Measurements from ENCODE around the gene CPNE8. TPM values are rescaled to one million over a fixed set of nuclear protein-coding genes. Genes with fewer than 3 reads are reported as not detected.

The CPNE8 gene
- total RNA-seq, 2 experiments from 2014 or later: 2.4 to 3.9 TPM

DNA sequence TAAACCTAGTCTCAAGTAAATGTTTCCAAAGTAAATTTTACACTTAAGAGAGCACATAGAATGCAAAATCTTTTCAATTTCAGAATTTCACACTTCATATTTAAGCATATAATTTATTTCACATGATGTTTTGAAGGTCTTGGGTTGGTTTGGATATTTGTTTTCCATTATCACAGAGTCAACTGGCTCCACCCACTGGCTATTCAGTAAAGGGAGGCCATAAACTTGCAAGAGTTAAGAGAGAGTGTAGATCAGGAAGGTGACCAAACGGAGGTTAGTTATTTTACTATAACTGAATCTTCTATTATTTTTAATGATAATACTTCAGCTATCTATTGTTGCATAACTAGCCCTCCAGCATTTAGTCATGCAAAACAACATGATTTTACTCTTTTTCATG, 6.2 kb upstream of the CPNE8 start:
- CTCF ChIA-PET: interaction anchor here (1.4 kb wide), 1 partner anchor 9 kb away, joined by 4 read pairs; no protein-coding TSS in a partner anchor
- H3K9me3 Mint-ChIP-seq (ENCODE audit: low read depth): no peaks in the 10 kb centered on the region

DNA sequence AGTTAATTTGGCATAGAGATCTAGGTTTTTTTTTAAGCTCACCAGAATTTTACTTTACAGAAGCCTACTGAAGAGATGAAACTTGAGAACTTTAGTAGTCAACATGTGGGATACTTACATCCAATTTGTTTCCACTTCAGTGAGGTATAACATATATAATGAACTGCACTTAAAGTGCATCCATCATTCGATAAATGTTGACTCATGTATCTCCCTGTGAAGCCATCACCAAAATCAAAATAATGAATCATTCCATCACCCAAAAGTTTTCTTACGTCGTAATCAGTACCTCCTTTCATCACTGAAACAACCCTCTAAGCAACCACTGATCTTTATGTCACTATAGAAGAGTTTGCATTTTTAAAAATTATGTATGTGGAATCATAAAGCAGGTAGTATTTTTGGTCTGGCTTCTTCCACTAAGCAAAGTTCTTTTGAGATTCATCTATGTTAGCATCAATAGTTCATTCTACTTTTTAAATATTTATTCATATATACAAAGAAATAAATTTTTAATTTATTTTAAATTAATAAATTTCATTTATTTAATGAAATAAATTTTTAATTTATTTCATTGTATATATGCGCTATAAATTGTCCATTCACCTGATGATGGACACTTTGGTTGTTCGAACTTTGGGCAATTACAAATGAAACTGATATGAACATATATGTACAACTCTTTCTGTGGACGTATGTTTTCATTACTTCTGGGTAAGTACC, 2.0 kb upstream of the CPNE8 start:
- CTCF ChIA-PET: interaction anchor here (0.6 to 1.8 kb wide), 8 partner anchors 8 to 581 kb away, joined by 3 to 5 read pairs (median 4); no protein-coding TSS in a partner anchor
- Mint-ChIP-seq H3K27ac (no peak overlapping the region), H3K36me3 (no peaks in the 10 kb centered on the region), H3K4me3 (peak overlapping the region; percentile 77), H3K4me1 (peaks cover 21% of the 10 kb centered on the region), H3K27me3 (peaks cover 31% of the 10 kb centered on the region), H3K9me3 (ENCODE audit: low read depth) (no peaks in the 10 kb centered on the region)
- no peak for ATAC-seq
- DNase-seq: no peak

More for the DNA sequence above, 6.2 kb upstream of the CPNE8 start:
- ATAC-seq: no peak
- Mint-ChIP-seq H3K4me3 (no peak overlapping the region), H3K4me1 (peaks cover 6% of the 10 kb centered on the region), H3K27ac (no peak overlapping the region), H3K36me3 (no peaks in the 10 kb centered on the region), H3K27me3 (peaks cover 10% of the 10 kb centered on the region)
- no peak for DNase-seq

DNA sequence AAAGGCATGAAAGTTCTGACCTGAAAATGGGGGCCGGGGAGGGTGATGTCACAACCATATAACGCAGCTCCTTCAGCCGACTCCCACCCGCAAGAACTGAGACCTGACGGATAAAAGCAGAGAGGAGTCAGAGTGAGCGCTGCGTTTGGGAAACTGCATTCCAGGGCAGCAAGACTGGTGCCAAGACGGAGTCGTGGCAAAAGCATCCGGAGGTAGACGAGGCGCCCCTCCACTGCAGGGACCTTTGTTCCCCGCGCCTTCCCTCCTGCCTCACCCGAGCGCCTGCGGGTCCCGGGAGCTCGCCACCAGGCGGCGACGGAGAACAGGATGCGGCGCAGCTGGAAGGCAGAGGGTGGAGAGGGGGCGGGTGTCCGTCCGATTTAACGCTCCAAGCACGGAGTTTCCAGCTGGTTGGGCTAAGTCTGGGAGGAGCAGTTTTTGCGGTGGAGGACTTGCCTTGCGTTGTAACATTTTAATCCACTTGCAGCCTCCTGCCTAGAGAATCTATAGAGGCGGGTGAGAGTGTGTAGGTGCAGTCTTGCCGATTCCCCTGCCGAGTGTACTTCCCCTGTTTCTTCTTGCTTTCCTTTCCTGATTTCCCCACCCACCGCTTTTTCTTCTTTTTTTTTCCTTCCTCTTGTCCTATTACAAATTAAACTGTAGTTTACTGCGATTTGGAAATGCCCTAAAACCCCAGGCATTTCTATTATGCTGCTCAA, 1.2 kb upstream of the CPNE8 start:
- DNase-seq (peak; percentile 71), ATAC-seq (peak; percentile 75)
- Mint-ChIP-seq H3K9me3 (ENCODE audit: low read depth) (no peaks in the 10 kb centered on the region), H3K27me3 (peaks cover 31% of the 10 kb centered on the region), H3K4me3 (peak overlapping the region; percentile 77), H3K4me1 (peaks cover 21% of the 10 kb centered on the region), H3K27ac (peak overlapping the region; percentile 71), H3K36me3 (no peaks in the 10 kb centered on the region)
- CTCF ChIA-PET: interaction anchor here (0.6 to 1.8 kb wide), 8 partner anchors 9 to 581 kb away, joined by 3 to 5 read pairs (median 4); no protein-coding TSS in a partner anchor

DNA sequence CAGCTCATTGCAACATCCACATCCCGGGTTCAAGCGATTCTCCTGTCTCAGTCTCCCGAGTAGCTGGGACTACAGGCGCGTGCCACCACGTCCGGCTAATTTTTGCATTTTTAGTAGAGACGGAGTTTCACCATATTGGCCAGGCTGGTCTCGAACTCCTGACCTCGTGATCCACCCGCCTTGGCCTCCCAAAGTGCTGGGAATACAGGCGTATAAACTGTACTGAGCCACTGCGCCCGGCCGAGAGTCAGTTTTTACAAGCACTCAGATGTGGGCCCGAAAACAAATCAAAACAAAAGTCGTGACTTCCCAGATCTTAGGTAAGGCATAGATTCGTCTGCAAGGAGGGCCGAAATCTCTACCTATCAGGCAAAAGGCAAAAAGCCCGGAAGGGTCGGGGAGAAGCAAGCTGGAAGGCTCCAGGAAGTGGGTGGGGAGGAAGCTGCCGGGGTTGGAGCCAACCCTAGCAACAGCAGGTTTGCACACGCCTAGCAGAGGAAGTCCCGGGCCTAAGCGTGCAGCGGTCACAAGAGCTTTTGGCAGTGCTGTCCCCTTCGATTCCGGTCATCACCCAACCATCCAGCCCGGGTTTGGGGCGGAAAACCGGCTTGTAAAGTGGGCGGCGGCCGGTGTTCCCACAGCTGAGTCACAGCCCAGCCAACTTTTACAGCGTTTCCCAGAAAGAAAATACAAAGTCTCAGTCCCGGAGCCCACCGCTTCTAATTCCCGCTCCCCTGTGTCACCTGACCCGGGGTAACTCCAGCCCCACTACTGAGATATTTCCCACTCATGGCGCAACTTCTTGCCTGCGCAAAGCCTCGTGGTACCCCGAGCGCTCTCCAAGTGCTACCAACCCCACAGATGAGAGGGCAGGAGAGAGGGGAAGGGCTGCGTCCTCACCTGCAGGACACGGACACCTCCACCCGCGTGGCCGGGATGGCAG, 583 bp downstream of the CPNE8 start:
- Mint-ChIP-seq H3K4me1 (peaks cover 21% of the 10 kb centered on the region), H3K9me3 (ENCODE audit: low read depth) (no peaks in the 10 kb centered on the region), H3K27ac (peak overlapping the region; percentile 81), H3K4me3 (peak overlapping the region; percentile 77), H3K36me3 (no peaks in the 10 kb centered on the region), H3K27me3 (peaks cover 31% of the 10 kb centered on the region)
- CTCF ChIA-PET: no interaction called here
- peak; percentile 71 for ATAC-seq
- peak; percentile 67 for DNase-seq

DNA sequence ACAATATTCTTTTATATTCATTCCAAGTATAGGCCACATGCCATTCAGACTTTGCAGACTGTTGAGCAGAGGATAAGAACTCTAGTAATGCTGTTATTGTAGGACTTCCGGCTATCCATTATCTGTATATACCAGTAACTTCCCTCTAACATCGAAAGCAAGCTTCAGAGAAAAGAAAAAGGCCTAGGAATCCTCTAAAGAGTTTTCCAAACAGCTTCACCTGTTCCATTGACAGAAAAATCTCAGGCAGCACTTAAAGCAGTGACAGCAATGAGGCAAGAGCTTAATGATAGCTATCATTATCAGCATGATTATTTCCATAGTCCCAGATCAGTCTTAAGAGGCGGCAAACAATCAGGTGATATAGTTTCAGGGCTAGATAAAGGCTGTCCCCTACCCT, 1.8 kb downstream of the CPNE8 start:
- CTCF ChIA-PET: no interaction called here
- Mint-ChIP-seq H3K4me3 (no peak overlapping the region), H3K27ac (no peak overlapping the region), H3K36me3 (no peaks in the 10 kb centered on the region), H3K4me1 (peaks cover 21% of the 10 kb centered on the region), H3K27me3 (peaks cover 31% of the 10 kb centered on the region), H3K9me3 (ENCODE audit: low read depth) (no peaks in the 10 kb centered on the region)
- ATAC-seq: no peak
- no peak for DNase-seq

DNA sequence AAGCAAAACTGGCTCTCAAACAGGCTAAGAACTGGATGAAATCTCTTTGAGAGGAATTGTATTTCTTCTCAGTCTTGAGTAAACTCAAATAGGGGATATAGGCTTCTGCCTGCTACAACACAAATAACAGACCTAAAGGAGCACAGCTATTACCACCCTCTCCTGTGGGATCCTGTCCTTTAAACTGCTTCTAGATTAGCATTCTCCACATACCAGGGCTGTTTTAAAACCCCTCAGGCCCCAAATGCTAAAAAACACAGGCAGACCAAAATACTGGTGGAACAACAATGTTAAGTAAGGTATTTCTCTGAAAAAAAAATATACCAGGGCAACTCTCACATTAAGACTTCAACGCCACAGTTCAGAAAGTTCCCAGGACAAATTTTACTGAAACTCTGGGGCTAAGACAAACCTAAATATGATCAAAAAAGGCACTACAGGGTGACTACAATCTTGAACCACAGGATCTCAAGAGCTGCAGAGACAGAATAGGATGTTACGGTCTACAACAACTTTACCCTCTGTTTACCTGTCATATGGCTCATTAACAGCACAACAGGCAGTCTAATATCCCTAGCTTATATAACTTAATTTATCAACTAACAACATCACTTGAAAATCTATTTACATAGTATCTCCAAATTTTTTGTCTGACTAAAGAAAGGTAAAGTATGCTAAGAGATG, 7.2 kb downstream of the CPNE8 start:
- Mint-ChIP-seq H3K27me3 (no peaks in the 10 kb centered on the region), H3K4me3 (no peak overlapping the region), H3K4me1 (no peaks in the 10 kb centered on the region), H3K36me3 (no peaks in the 10 kb centered on the region), H3K9me3 (ENCODE audit: low read depth) (no peaks in the 10 kb centered on the region), H3K27ac (no peak overlapping the region)
- ATAC-seq: no peak
- CTCF ChIA-PET: no interaction called here
- no peak for DNase-seq

DNA sequence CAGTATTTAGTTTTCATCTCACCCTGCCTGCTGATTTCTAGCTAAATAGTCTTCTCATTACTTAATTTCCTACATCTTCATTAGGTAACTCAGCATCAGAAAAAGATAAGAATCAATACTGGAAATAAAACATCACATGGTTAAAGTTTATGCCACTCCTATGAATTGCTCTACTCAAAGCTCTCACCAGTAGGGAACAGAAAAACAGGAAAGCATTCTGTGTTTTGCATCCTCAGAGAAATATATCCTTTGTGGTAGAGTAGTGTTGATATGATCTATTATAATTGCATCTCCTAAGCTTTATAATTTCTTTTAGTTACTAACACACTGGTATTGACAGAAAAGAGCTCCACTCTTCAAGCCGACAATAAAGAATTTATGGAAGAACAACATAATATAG, 9.9 kb downstream of the CPNE8 start:
- Mint-ChIP-seq H3K4me3 (no peak overlapping the region), H3K4me1 (peaks cover 4% of the 10 kb centered on the region), H3K27ac (no peak overlapping the region), H3K27me3 (no peaks in the 10 kb centered on the region), H3K36me3 (no peaks in the 10 kb centered on the region), H3K9me3 (ENCODE audit: low read depth) (no peaks in the 10 kb centered on the region)
- ATAC-seq (no peak), DNase-seq (no peak)
- CTCF ChIA-PET: no interaction called here

DNA sequence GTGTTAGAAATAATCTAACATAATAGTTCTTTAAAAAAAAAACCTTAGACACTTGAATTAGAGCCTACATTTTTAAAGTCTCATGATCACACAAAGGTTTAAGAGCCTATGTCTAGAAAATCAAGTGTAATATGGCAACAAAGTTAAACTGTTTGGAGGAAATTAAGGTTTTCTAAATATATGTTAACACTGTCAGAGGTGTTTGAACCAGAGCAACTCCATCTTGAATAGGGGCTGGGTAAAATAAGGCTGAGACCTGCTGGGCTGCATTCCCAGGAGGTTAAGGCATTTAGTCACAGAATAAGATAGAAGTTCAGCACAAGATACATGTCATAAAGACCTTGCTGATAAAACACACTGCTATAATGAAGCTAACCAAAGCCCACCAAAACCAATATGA, 12.4 kb downstream of the CPNE8 start:
- no peak overlapping the region for H3K27ac Mint-ChIP-seq
- H3K36me3 Mint-ChIP-seq: no peaks in the 10 kb centered on the region
- peaks cover 4% of the 10 kb centered on the region for H3K4me1 Mint-ChIP-seq
- no peak overlapping the region for H3K4me3 Mint-ChIP-seq
- CTCF ChIA-PET: no interaction called here
- DNase-seq (no peak), ATAC-seq (no peak)
- H3K27me3 Mint-ChIP-seq: no peaks in the 10 kb centered on the region
- H3K9me3 Mint-ChIP-seq (ENCODE audit: low read depth): no peaks in the 10 kb centered on the region

DNA sequence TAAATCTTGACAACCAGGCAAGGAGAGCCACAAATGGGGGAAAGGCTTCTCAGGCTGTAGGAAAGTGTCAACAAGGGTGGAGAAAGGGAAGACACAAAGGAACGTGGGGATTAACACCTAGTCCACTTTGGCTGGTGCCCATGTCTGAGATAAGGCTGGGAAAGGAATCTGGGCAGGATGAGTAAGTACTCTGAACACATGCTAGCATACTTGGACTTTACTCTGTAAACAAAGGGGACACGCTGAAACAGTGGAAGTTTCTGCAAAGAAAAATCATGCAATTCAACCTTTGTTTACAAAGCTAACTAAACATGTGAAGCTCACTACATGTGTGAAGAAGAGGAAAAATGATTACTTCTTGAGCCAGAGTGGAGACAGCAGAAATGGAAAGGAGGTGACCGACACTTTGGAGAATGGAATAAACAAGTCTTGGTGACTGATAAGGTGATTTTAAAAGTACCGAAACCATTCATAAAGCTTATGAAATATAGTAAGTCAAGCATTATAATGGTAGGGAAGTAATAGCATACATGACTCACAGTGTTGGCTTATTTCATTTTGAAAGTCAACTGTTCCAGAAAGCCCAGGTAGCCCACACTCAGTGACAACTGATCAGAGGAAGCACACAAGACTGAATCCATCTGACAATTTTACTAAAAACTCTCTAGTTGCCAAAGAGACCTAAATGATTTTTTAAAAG, 13.2 kb downstream of the CPNE8 start:
- CTCF ChIA-PET: no interaction called here
- no peak overlapping the region for H3K4me3 Mint-ChIP-seq
- H3K9me3 Mint-ChIP-seq (ENCODE audit: low read depth): no peaks in the 10 kb centered on the region
- no peak for DNase-seq
- H3K4me1 Mint-ChIP-seq: peaks cover 4% of the 10 kb centered on the region
- H3K36me3 Mint-ChIP-seq: no peaks in the 10 kb centered on the region
- H3K27me3 Mint-ChIP-seq: no peaks in the 10 kb centered on the region
- H3K27ac Mint-ChIP-seq: no peak overlapping the region
- ATAC-seq: no peak

DNA sequence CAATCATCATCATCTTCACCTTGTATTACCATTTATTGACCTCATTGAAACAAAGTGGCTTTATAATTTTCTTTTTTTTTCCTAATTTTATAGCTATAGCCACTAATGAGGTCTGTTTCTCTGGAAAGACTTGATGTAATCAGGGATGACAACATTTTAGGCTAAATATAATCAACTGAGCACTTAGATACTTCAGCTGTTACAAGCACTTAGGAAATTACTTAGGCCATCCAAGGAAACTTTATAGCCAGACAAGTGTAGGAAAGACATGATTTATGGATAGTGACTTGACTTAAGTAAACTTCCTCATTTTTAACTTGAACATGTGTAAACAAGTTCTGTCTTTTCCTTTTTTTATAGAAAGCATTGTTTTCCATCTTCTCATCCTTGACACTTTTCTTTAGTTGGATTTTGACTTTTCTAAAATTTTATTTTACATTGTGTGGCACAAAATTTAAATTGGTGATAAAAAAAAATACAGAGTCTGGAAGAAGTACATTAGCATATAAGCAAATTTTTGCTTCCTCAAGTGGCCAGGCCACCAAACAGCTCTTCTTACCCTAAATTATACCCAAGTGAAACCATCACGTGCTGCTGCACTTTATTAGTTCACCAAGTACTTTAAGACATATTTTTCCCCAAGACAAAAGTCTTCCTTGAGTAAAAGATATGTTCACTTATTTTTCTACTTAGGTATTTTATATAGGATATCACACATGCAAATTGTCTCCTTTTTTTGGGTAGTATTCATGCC, 15.1 kb downstream of the CPNE8 start:
- no peak overlapping the region for H3K27ac Mint-ChIP-seq
- no peak overlapping the region for H3K4me3 Mint-ChIP-seq
- DNase-seq (no peak), ATAC-seq (no peak)
- no peaks in the 10 kb centered on the region for H3K36me3 Mint-ChIP-seq
- no peaks in the 10 kb centered on the region for H3K9me3 Mint-ChIP-seq (ENCODE audit: low read depth)
- H3K4me1 Mint-ChIP-seq: peaks cover 4% of the 10 kb centered on the region
- CTCF ChIA-PET: no interaction called here
- no peaks in the 10 kb centered on the region for H3K27me3 Mint-ChIP-seq

DNA sequence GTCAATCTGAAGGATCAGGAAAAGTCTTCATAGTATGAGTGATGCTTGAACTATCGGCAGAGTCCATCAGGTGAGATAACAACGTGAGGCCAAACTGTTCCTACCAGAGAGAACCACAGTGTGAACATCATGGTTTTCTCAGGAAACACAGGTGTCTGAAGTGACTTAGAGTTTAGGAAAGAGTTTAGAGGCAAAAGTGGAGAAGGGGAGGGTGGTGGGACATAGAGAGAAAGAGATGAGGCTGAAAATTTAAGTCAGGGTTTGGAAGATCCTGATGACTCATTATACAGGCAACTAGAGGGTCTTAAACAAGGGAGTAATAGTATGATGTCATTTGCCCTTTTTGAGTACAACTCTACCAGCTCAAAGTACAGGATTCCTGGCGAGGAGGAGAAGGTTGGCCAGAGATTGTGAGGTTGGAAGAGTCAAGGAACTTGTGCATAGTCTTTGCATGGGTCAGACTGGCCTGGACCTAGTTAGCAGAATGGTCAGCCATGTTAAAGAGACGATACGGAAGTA, 16.0 kb downstream of the CPNE8 start:
- H3K4me1 Mint-ChIP-seq: peaks cover 4% of the 10 kb centered on the region
- H3K36me3 Mint-ChIP-seq: no peaks in the 10 kb centered on the region
- no peak overlapping the region for H3K4me3 Mint-ChIP-seq
- no peak overlapping the region for H3K27ac Mint-ChIP-seq
- CTCF ChIA-PET: no interaction called here
- no peak for ATAC-seq
- H3K27me3 Mint-ChIP-seq: no peaks in the 10 kb centered on the region
- DNase-seq: no peak
- H3K9me3 Mint-ChIP-seq (ENCODE audit: low read depth): no peaks in the 10 kb centered on the region

DNA sequence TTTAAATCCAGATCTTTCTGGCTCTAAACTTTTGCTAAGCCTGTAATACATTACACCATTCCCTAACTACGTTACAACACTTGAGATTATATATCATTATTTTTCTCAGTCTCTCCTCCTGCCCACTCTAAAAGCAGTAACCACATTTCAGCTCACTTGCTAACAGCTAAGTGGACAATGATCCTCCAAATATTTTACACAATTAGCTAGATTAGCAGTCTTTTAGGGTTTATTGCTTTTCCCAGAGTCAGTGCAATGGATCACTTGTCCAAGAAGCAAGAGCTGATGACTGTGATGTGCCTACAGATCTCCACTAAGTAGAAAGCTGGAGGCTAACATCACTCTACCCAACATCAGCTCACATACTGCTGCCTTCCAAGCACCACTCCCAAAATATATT, 17.6 kb downstream of the CPNE8 start:
- CTCF ChIA-PET: no interaction called here
- Mint-ChIP-seq H3K4me3 (no peak overlapping the region), H3K4me1 (peaks cover 4% of the 10 kb centered on the region), H3K36me3 (no peaks in the 10 kb centered on the region), H3K27me3 (no peaks in the 10 kb centered on the region), H3K27ac (no peak overlapping the region), H3K9me3 (ENCODE audit: low read depth) (no peaks in the 10 kb centered on the region)
- ATAC-seq: no peak
- DNase-seq: no peak

All from activated CD8-positive, alpha-beta memory T cell treated with anti-CD3 and anti-CD28 coated beads, Interleukin-2, amount 10 ng/mL, durations not matched to agents 7 days and 5 days (primary cell).